Memory B cell (primary cell): ENCODE measurements around the gene GOLIM4.

ENCODE experiments used
- ATAC-seq: fragments of 150-1000 bp; cut with Tn5 transposase; 2 replicates; pipeline ENCODE4 v1.10.0; 2021; ENCODE audit warnings: low read depth, mild to moderate bottlenecking, moderate library complexity
- DNase-seq, 2 donors: peaks; one replicate each; pipeline ENCODE4 v3.0.0; 2022; ENCODE audit warnings: low spot score in 2 of 2
- H3K27ac Mint-ChIP-seq: one replicate; pipeline ENCODE4 v1.8.0; 2022; ENCODE audit warnings: mild to moderate bottlenecking, moderate library complexity, mixed read lengths
- H3K27me3 Mint-ChIP-seq: one replicate; pipeline ENCODE4 v1.8.0; 2022; ENCODE audit warnings: mixed read lengths
- H3K36me3 Mint-ChIP-seq: one replicate; pipeline ENCODE4 v1.8.0; 2022; ENCODE audit warnings: mild to moderate bottlenecking, mixed read lengths
- H3K4me1 Mint-ChIP-seq: one replicate; pipeline ENCODE4 v1.8.0; 2022; ENCODE audit warnings: mixed read lengths
- H3K4me3 Mint-ChIP-seq: one replicate; pipeline ENCODE4 v1.8.0; 2022; ENCODE audit warnings: mild to moderate bottlenecking, moderate library complexity, mixed read lengths
- H3K9me3 Mint-ChIP-seq: one replicate; pipeline ENCODE4 v1.8.0; 2022; ENCODE audit warnings: mixed read lengths

Gene GOLIM4

DNA sequence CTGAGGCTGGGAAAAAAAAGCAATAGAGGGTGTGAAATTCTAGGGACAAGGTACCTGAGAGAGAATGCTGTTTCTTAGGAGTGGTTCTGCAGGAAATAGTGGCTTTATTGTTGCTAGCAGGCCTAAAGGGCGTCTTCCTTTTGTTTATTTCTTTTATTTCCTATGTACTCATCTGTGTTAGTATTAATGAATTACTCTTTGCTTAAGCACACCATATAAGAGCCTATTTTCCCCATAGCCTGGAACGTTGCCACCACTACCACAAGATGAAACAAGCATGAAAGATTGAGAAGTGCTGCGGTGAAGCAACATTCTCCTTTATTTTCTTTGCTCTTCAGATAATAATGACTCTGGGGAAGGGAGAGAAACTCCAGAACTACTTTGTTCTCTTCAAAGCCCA, 21.3 kb upstream of the GOLIM4 start:
- DNase-seq (no peak), ATAC-seq (no peak)
- H3K4me3 Mint-ChIP-seq, result no peak overlapping the region
- H3K36me3 Mint-ChIP-seq, result no peaks in the 10 kb centered on the region
- H3K4me1 Mint-ChIP-seq, result no peaks in the 10 kb centered on the region
- no peak overlapping the region for H3K27ac Mint-ChIP-seq
- H3K27me3 Mint-ChIP-seq, result peaks cover 2% of the 10 kb centered on the region
- H3K9me3 Mint-ChIP-seq, result no peaks in the 10 kb centered on the region

GRCh38 chr3:168116279-168116678, 20.6 kb upstream of the GOLIM4 start:
- Mint-ChIP-seq H3K27me3 (peaks cover 2% of the 10 kb centered on the region), H3K4me3 (no peak overlapping the region), H3K9me3 (no peaks in the 10 kb centered on the region), H3K36me3 (no peaks in the 10 kb centered on the region), H3K27ac (no peak overlapping the region), H3K4me1 (no peaks in the 10 kb centered on the region)
- DNase-seq (no peak), ATAC-seq (no peak)

DNA sequence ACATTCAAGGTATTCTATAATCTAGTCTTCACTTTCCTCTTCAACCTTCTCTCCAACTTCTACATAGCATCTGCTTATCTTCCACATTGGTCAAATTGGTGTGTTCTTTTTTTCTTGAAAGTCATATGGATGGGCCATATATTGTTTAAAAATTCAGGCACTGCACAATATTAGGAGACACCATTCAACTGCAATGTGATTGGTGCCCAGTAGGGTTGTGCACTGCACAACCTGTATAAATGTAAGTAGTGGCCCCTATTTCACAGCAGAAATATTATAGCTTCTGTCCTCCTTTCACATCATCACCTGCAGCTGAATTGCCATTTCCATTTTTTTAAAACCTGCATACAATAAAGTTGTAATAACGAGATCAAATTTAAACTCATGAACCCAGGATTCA, 18.1 kb upstream of the GOLIM4 start:
- H3K36me3 Mint-ChIP-seq, result no peaks in the 10 kb centered on the region
- H3K4me1 Mint-ChIP-seq, result no peaks in the 10 kb centered on the region
- DNase-seq (no peak), ATAC-seq (no peak)
- no peaks in the 10 kb centered on the region for H3K27me3 Mint-ChIP-seq
- no peak overlapping the region for H3K4me3 Mint-ChIP-seq
- H3K27ac Mint-ChIP-seq, result no peak overlapping the region
- no peaks in the 10 kb centered on the region for H3K9me3 Mint-ChIP-seq

- Mint-ChIP-seq H3K36me3 (no peaks in the 10 kb centered on the region), H3K4me1 (no peaks in the 10 kb centered on the region), H3K4me3 (no peak overlapping the region), H3K27ac (no peak overlapping the region), H3K27me3 (no peaks in the 10 kb centered on the region), H3K9me3 (no peaks in the 10 kb centered on the region)
- DNase-seq (no peak), ATAC-seq (no peak)
These were observed 17.2 kb upstream of the GOLIM4 start for GRCh38 chr3:168112894-168113293.

DNA sequence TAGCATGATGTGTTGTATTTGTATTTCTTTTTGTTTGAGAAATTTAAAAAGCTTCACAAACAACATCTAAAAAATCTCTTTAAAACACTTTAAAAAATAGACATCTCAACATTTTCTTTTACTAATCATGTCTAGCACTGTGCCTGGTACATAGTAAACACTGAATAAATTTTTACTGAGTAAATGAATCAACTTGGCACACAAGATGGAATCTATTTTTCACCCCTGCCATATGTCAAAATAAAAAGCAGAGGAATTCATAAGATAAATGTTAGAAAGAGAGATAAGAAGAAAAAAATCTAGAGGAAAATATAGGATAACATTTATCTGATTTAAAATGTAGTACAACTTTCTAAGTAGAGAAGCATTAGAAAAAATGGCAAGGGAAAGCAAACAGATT, 8.6 kb upstream of the GOLIM4 start:
- Mint-ChIP-seq H3K27ac (no peak overlapping the region), H3K9me3 (no peaks in the 10 kb centered on the region), H3K4me3 (no peak overlapping the region), H3K27me3 (no peaks in the 10 kb centered on the region), H3K4me1 (no peaks in the 10 kb centered on the region), H3K36me3 (no peaks in the 10 kb centered on the region)
- no peak for ATAC-seq
- DNase-seq, result no peak

DNA sequence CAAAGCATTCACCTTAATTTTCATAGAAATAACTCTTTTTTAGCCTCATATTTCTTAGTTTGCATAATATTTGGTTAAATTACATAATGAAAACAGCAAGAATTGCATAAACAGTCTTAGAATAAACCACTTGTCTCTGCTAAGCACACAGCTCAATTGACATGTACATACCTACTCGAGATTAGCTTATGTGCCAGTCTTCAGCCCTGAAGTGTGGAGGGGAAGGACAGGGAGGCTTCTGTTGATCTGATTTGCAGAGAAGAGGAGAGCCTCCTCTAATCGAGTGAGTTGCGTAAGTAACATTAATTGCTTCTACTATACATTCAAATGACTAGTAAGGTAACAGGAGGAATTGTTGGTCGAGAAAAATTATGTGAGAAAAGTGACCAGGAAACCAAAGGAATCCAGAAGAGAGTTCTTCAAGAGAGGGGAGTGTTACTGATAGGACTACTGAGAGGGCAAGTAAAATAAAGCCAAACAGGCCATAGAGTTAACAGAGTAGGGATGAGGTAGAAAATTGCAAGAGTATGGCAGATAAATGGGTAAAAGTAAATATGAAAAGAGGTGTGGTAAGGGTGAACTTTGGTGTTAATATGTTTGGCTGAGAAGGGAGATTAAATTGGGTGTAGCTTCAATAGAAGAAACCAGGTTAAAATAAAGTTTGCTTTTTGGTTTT, 7.1 kb upstream of the GOLIM4 start:
- H3K4me3 Mint-ChIP-seq, result no peak overlapping the region
- H3K27me3 Mint-ChIP-seq, result no peaks in the 10 kb centered on the region
- DNase-seq (no peak), ATAC-seq (no peak)
- no peaks in the 10 kb centered on the region for H3K36me3 Mint-ChIP-seq
- no peaks in the 10 kb centered on the region for H3K9me3 Mint-ChIP-seq
- no peaks in the 10 kb centered on the region for H3K4me1 Mint-ChIP-seq
- no peak overlapping the region for H3K27ac Mint-ChIP-seq

GRCh38 chr3:168100777-168101492, 5.2 kb upstream of the GOLIM4 start:
- Mint-ChIP-seq H3K36me3 (no peaks in the 10 kb centered on the region), H3K9me3 (no peaks in the 10 kb centered on the region), H3K4me3 (no peak overlapping the region), H3K4me1 (peaks cover 5% of the 10 kb centered on the region), H3K27me3 (no peaks in the 10 kb centered on the region), H3K27ac (no peak overlapping the region)
- DNase-seq (no peak), ATAC-seq (no peak)

DNA sequence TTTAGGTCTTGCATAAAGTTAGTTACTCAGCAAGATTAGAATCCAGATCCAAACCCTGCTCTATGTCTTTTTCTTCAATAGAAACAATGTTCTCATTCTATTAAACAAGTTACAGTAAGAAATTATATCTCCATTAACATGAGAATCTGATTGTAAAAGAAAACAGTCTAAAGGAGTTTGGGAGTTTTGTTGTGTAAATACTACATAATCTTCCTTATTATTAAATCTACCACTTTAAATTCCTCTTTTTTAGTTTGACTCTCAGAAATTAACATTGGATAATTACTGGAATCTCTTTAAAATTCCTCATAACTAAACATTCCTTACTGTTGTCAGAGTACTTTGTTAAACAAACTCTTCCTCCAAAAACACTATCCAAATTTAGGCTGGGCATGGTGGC, 1.7 kb upstream of the GOLIM4 start:
- H3K4me1 Mint-ChIP-seq, result peaks cover 8% of the 10 kb centered on the region
- H3K9me3 Mint-ChIP-seq, result no peaks in the 10 kb centered on the region
- no peaks in the 10 kb centered on the region for H3K27me3 Mint-ChIP-seq
- H3K36me3 Mint-ChIP-seq, result no peaks in the 10 kb centered on the region
- no peak overlapping the region for H3K4me3 Mint-ChIP-seq
- H3K27ac Mint-ChIP-seq, result no peak overlapping the region
- ATAC-seq (no peak), DNase-seq (no peak)

DNA sequence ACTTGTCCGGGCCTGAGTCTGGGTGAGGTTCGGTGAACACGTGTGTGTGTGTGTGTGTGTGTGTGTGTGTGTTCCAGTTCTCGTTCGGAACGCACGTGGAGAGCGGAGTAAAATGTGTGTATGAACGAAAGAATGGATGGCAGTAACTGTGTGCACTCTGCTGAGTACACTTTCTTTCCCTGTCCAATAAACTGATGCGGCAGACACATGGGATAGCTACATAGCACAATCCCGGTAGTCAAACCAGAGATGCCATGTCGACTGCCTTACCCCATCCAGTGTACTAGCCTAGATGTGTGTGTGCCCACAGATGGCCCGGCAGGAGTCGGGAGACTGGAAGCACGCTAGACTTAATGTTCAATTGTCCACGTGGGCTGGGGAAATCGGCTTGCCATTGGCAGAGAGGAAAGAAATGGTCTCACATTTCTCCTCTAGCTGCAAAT, 507 bp upstream of the GOLIM4 start:
- Mint-ChIP-seq H3K36me3 (no peaks in the 10 kb centered on the region), H3K27ac (peak overlapping the region; percentile 92), H3K27me3 (no peaks in the 10 kb centered on the region), H3K4me3 (peak overlapping the region; percentile 97), H3K4me1 (peaks cover 8% of the 10 kb centered on the region), H3K9me3 (no peaks in the 10 kb centered on the region)
- DNase-seq (no peak), ATAC-seq (peak; percentile 32)

- H3K4me3 Mint-ChIP-seq, result peak overlapping the region; percentile 97
- H3K27me3 Mint-ChIP-seq, result no peaks in the 10 kb centered on the region
- DNase-seq, result peak; percentile 35 to 57
- ATAC-seq, result peak; percentile 48
- H3K4me1 Mint-ChIP-seq, result peaks cover 8% of the 10 kb centered on the region
- peak overlapping the region; percentile 92 for H3K27ac Mint-ChIP-seq
- H3K36me3 Mint-ChIP-seq, result no peaks in the 10 kb centered on the region
- H3K9me3 Mint-ChIP-seq, result no peaks in the 10 kb centered on the region
These were observed 680 bp downstream of the GOLIM4 start for GRCh38 chr3:168094877-168095610.

GRCh38 chr3:168094580-168094876, 1.2 kb downstream of the GOLIM4 start:
- peak overlapping the region; percentile 97 for H3K4me3 Mint-ChIP-seq
- H3K36me3 Mint-ChIP-seq, result no peaks in the 10 kb centered on the region
- no peak for DNase-seq
- peak overlapping the region; percentile 17 for H3K27ac Mint-ChIP-seq
- no peaks in the 10 kb centered on the region for H3K9me3 Mint-ChIP-seq
- H3K27me3 Mint-ChIP-seq, result no peaks in the 10 kb centered on the region
- H3K4me1 Mint-ChIP-seq, result peaks cover 8% of the 10 kb centered on the region
- ATAC-seq, result no peak

DNA sequence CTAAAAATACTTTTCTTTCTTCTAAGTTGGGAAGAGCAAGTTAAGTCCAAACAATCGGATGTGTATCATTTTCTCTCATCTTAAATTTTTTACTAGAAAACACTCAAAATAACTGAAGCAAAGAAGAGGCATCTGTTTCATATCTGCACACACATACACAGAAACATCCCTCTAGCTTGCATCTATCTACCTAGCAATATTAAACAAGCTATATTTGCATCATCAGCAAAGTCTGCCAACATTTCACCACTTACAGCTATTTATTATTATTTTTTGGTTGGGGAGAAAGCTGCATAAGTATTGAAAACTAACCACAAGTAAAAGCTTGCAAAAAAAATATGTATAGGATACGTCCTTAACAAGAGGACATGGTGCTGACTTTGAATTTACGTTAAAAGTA, 1.9 kb downstream of the GOLIM4 start:
- H3K4me1 Mint-ChIP-seq, result peaks cover 8% of the 10 kb centered on the region
- no peaks in the 10 kb centered on the region for H3K36me3 Mint-ChIP-seq
- ATAC-seq (no peak), DNase-seq (no peak)
- no peak overlapping the region for H3K27ac Mint-ChIP-seq
- no peak overlapping the region for H3K4me3 Mint-ChIP-seq
- no peaks in the 10 kb centered on the region for H3K27me3 Mint-ChIP-seq
- no peaks in the 10 kb centered on the region for H3K9me3 Mint-ChIP-seq

GRCh38 chr3:168093229-168093628, 2.5 kb downstream of the GOLIM4 start:
- Mint-ChIP-seq H3K4me1 (peaks cover 13% of the 10 kb centered on the region), H3K9me3 (no peaks in the 10 kb centered on the region), H3K36me3 (no peaks in the 10 kb centered on the region), H3K4me3 (no peak overlapping the region), H3K27ac (no peak overlapping the region), H3K27me3 (no peaks in the 10 kb centered on the region)
- no peak for DNase-seq
- ATAC-seq, result no peak

GRCh38 chr3:168091941-168092340, 3.8 kb downstream of the GOLIM4 start:
- ATAC-seq, result no peak

More at GRCh38 chr3:168091941-168092340, 3.8 kb downstream of the GOLIM4 start:
- H3K36me3 Mint-ChIP-seq, result no peaks in the 10 kb centered on the region
- peaks cover 14% of the 10 kb centered on the region for H3K4me1 Mint-ChIP-seq
- no peaks in the 10 kb centered on the region for H3K9me3 Mint-ChIP-seq
- no peak overlapping the region for H3K4me3 Mint-ChIP-seq
- no peak overlapping the region for H3K27ac Mint-ChIP-seq
- H3K27me3 Mint-ChIP-seq, result no peaks in the 10 kb centered on the region
- no peak for DNase-seq
